Stimulated activated CD4-positive, alpha-beta T cell treated with anti-CD3 and anti-CD28 coated beads, Interleukin-1b, Interleukin-23, amount 100 ng/mL, for 24 hours (primary cell): Measurements from ENCODE around the gene TMEM225B.
"Not testable (repeated sequence)": the region's sequence is repeated elsewhere in the genome, so short reads cannot be mapped to it uniquely, and the experiment has no call there.

Source experiments
- DNase-seq, 4 experiments: peaks; one replicate each; pipeline ENCODE4 v3.0.0-alpha.2; 2020; ENCODE audit warnings: low read depth in 4 of 4, low spot score in 1 of 4

TMEM225B gene

DNA sequence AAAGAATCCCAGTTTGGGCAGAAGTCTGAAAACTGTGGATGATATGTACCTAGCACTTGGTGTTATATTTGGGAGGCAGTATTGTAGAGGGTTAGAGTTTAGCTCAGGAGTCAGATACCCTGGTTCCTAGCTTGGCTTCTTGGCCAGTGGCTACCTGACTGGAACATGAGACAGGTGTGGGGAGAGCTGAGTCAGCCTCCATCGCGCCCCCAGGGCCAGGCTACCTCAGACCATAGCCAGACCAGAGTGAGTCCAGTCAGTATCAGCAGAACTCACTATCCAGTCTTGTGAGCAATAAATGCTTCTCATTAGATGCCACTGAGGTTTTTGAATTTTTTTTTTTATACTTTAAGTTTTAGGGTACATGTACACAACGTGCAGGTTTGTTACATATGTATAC lies 55.7 kb downstream of the TMEM225B start:
- DNase-seq, result no peak

DNA sequence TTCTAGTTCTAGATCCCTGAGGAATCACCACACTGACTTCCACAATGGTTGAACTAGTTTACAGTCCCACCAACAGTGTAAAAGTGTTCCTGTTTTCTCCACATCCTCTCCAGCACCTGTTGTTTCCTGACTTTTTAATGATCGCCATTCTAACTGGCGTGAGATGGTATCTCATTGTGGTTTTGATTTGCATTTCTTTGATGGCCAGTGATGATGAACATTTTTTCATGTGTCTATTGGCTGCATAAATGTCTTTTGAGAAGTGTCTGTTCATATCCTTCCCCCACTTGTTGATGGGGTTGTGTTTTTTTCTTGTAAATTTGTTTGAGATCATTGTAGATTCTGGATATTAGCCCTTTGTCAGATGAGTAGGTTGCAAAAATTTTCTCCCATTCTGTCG lies 56.6 kb downstream of the TMEM225B start:
- DNase-seq, result not testable (repeated sequence)

DNA sequence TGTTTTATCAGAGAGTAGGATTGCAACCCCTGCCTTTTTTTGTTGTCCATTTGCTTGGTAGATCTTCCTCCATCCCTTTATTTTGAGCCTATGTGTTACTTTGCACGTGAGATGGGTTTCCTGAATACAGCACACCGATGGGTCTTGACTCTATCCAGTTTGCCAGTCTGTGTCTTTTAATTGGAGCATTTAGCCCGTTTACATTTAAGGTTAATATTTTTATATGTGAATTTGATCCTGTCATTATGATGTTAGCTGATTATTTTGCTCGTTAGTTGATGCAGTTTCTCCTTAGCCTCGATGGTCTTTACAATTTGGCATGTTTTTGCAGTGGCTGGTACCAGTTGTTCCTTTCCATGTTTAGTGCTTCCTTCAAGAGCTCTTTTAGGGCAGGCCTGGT lies 59.8 kb downstream of the TMEM225B start:
- not testable (repeated sequence) for DNase-seq
